Activated B cell treated with CpG ODN at 0.5 μM for 24 hours (primary cell): ENCODE results near the gene MAP3K2. TPM values are rescaled to one million over a fixed set of nuclear protein-coding genes. Genes with fewer than 3 reads are reported as not detected.
A peak's percentile ranks its signal among the peaks of the same experiment; 100 is the strongest.

Experiments
- ATAC-seq: fragments of 200-7000 bp; cut with Tn5 transposase; one replicate; pipeline ENCODE4 v1.10.0; 2021; ENCODE audit warnings: low read depth, mild to moderate bottlenecking, moderate library complexity
- CTCF ChIA-PET: fragments of 350-600 bp; sonication (Branson Sonifier 250); formaldehyde crosslinking; loops from one replicate; lab custom pipeline; 2021; ENCODE audit warnings: antibody characterized with exemption; lab: Charles Lee
- POLR2A ChIA-PET: fragments of 350-600 bp; sonication (Branson Sonifier 250); formaldehyde crosslinking; loops from one replicate; lab custom pipeline; 2021; ENCODE audit warnings: antibody characterized with exemption; lab: Charles Lee
- DNase-seq: peaks from one replicate; pipeline ENCODE4 v3.0.0; 2022
- H3K27ac Mint-ChIP-seq: one replicate; pipeline ENCODE4 v1.8.0; 2020; ENCODE audit warnings: mixed read lengths
- H3K27me3 Mint-ChIP-seq: one replicate; pipeline ENCODE4 v1.8.0; 2021; ENCODE audit warnings: mixed read lengths
- H3K36me3 Mint-ChIP-seq: one replicate; pipeline ENCODE4 v1.8.0; 2021; ENCODE audit warnings: low read depth, mixed read lengths
- H3K4me1 Mint-ChIP-seq: one replicate; pipeline ENCODE4 v1.8.0; 2021; ENCODE audit warnings: mixed read lengths
- H3K4me3 Mint-ChIP-seq: one replicate; pipeline ENCODE4 v1.8.0; 2020; ENCODE audit warnings: mild to moderate bottlenecking, mixed read lengths
- H3K9me3 Mint-ChIP-seq: one replicate; pipeline ENCODE4 v1.8.0; 2020; ENCODE audit warnings: mixed read lengths
- intact Hi-C: fragments of 100-400 bp; cut with micrococcal nuclease; formaldehyde crosslinking; loops from one replicate; pipeline ENCODE4 v1.15.1; 2024
- total RNA-seq: library from RNA; stranded (reverse); gene quantifications from 2 replicates; pipeline ENCODE4 v1.2.3, GENCODE V29; 2022
- TF ChIP-seq, protein P1 (sequence below): fragments of 200-600 bp; IDR thresholded peaks from one replicate; pipeline ENCODE4 v1.8.0; 2022; ENCODE audit warnings: antibody characterized with exemption, mild to moderate bottlenecking

The MAP3K2 gene
- total RNA-seq, 1 donor from 2014 or later, result 77.7 TPM

DNA sequence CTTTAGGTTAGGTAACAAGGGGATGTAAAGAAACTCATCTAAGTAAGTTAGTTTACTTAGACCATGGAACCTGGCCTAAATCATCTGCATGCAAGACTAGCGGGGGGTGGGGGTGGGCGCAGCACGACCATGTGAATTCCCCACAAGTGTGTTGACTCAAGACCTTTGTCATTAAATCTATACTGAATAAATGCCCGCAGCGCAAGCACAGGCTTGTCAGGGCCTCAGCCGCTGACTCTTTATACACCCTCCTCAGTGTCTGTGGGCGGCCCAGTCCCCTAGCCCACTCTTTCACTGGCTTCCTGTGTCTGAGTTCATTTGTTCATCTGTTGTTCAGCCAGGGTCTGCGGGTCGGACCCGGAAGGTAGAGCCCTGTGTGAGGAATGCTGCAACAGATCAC is 17.8 kb downstream of the MAP3K2 start:
- no peak for ATAC-seq
- intact Hi-C loops, result no loop called here
- POLR2A ChIA-PET, result no interaction called here
- H3K36me3 Mint-ChIP-seq, result peaks cover 32% of the 10 kb centered on the region
- H3K27me3 Mint-ChIP-seq, result no peaks in the 10 kb centered on the region
- no peak overlapping the region for H3K4me3 Mint-ChIP-seq
- H3K27ac Mint-ChIP-seq, result no peak overlapping the region
- TF ChIP-seq, protein P1, sequence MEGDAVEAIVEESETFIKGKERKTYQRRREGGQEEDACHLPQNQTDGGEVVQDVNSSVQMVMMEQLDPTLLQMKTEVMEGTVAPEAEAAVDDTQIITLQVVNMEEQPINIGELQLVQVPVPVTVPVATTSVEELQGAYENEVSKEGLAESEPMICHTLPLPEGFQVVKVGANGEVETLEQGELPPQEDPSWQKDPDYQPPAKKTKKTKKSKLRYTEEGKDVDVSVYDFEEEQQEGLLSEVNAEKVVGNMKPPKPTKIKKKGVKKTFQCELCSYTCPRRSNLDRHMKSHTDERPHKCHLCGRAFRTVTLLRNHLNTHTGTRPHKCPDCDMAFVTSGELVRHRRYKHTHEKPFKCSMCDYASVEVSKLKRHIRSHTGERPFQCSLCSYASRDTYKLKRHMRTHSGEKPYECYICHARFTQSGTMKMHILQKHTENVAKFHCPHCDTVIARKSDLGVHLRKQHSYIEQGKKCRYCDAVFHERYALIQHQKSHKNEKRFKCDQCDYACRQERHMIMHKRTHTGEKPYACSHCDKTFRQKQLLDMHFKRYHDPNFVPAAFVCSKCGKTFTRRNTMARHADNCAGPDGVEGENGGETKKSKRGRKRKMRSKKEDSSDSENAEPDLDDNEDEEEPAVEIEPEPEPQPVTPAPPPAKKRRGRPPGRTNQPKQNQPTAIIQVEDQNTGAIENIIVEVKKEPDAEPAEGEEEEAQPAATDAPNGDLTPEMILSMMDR, result no peak
- peaks cover 35% of the 10 kb centered on the region for H3K4me1 Mint-ChIP-seq
- CTCF ChIA-PET, result no interaction called here
- DNase-seq, result no peak
- H3K9me3 Mint-ChIP-seq, result peaks cover 18% of the 10 kb centered on the region

DNA sequence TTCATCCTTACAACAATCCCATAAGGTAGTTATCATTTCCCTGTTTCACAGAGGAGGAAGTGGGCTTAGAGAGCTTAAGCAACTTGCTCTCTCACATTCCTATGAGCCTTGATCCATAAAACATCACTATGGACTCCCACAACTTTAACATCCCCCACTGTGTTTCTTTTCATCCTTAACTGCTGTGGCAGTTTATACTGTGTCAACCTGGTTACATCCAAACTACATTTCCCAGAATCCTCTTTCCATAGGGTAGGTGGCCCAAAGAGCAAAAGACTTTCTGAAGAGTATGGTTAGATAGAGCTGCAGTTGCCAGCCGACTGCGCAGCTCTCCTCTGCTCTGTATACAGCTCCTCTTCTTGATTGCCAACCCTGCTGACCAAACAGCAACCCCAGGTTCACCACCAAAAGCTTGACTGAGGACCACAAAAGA is 22.5 kb downstream of the MAP3K2 start:
- TF ChIP-seq, protein P1, result no peak
- H3K27me3 Mint-ChIP-seq, result no peaks in the 10 kb centered on the region
- DNase-seq (no peak), ATAC-seq (peak; percentile 25)
- H3K9me3 Mint-ChIP-seq, result peaks cover 5% of the 10 kb centered on the region
- H3K36me3 Mint-ChIP-seq, result peaks cover 7% of the 10 kb centered on the region
- ChIA-PET POLR2A (interaction anchor here (0.6 kb wide), 1 partner anchor 64 kb away, joined by 3 read pairs; no protein-coding TSS in a partner anchor), CTCF (interaction anchor here (0.9 to 1.6 kb wide), 2 partner anchors 114 to 226 kb away, joined by 3 to 7 read pairs; no protein-coding TSS in a partner anchor)
- intact Hi-C loops, result no loop called here
- H3K4me1 Mint-ChIP-seq, result peaks cover 53% of the 10 kb centered on the region
- no peak overlapping the region for H3K4me3 Mint-ChIP-seq
- peak overlapping the region; percentile 8 for H3K27ac Mint-ChIP-seq

DNA sequence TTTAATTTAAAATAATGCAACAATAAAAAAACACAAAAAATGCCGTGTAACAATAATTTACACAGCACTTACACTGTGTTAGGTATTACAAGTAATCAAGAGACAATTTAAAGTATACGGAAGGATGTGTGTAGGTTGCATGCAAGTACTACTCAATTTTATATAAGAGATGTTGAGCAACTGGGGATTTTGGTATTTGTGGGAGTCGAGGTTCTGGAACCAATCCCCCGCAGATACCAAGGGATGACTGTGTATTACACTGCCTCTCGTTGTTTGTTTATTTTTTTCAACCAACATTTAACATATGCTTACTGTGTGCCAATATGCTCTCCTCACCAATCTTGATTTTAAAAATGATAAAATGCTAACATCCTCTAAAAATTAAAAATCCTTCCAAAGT is 24.8 kb downstream of the MAP3K2 start:
- TF ChIP-seq, protein P1, result no peak
- ChIA-PET POLR2A (interaction anchor here (0.5 kb wide), 1 partner anchor 112 kb away, joined by 3 read pairs; no protein-coding TSS in a partner anchor), CTCF (no interaction called here)
- DNase-seq, result no peak
- Mint-ChIP-seq H3K36me3 (no peaks in the 10 kb centered on the region), H3K4me3 (no peak overlapping the region), H3K27me3 (no peaks in the 10 kb centered on the region), H3K4me1 (peaks cover 67% of the 10 kb centered on the region), H3K9me3 (no peaks in the 10 kb centered on the region), H3K27ac (no peak overlapping the region)
- intact Hi-C loops, result no loop called here
- ATAC-seq, result no peak

DNA sequence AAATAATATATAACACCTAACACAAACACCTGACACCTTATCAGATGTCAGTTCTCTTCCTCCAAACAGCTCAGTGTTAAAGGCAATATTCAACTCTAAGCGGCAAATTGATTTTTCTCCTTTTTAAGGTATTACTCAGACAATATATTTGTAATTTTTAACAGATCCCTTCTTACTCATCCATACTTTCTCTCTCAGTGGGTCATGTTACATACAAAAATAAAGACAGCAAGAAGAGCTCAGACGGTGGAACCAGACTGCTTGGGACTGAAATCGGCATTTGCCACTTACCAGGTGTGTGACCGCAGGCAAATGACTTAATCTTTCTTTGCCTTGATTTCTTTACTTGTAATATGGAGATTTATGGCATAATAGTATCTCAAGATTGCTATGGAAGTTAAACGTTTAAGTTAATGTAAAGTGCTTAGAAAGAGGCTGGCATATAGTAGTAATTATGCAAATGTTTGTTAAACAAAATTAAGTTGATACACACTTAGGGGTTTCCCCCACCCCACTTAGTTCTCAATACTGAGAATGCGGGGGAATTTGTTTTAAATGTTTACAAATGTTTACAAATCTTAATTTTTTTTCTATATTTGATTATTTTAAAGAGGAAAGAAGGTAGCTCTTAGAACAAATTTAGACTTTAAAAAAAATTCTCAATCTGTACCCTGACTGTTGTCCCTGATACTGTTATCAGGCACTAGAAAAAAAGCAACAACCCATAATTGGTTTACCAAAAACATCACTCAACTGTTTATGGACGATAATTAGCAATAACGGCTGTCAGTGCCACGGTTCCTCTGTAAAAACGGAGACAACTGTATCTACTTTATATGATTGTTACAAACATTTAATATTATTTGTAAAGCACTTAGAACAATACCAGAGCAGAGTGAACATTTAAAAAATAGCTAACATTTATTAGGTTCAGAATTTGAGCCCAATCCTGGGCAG is 25.6 kb downstream of the MAP3K2 start:
- peaks cover 65% of the 10 kb centered on the region for H3K4me1 Mint-ChIP-seq
- ChIA-PET CTCF (no interaction called here), POLR2A (interaction anchor here (0.5 kb wide), 1 partner anchor 113 kb away, joined by 3 read pairs; no protein-coding TSS in a partner anchor)
- no peak for ATAC-seq
- no peak for DNase-seq
- no peaks in the 10 kb centered on the region for H3K36me3 Mint-ChIP-seq
- no peaks in the 10 kb centered on the region for H3K27me3 Mint-ChIP-seq
- H3K27ac Mint-ChIP-seq, result peak overlapping the region; percentile 54
- intact Hi-C loops, result no loop called here
- H3K9me3 Mint-ChIP-seq, result no peaks in the 10 kb centered on the region
- TF ChIP-seq, protein P1, result no peak
- H3K4me3 Mint-ChIP-seq, result no peak overlapping the region

DNA sequence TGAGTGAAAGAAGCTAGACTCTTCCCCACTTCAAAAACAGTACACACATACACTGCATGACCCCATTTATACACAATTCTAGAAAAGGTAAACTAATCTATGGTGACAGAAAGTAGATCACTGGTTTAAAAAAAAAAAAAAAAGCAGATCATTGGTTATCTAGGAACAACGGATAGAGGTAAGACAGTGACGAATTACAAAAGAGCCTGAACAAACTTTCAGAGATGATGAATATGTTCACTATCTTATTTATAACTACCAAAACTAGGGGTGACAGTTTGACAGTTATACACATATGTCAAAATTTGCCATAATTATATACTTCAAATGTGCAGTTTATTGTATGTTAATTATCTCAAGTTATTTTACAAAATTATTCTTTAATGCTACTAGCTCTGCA is 27.5 kb downstream of the MAP3K2 start:
- Mint-ChIP-seq H3K36me3 (peaks cover 2% of the 10 kb centered on the region), H3K27ac (no peak overlapping the region), H3K27me3 (no peaks in the 10 kb centered on the region), H3K4me1 (peaks cover 58% of the 10 kb centered on the region), H3K9me3 (no peaks in the 10 kb centered on the region), H3K4me3 (no peak overlapping the region)
- CTCF ChIA-PET, result interaction anchor here (0.8 kb wide), 1 partner anchor 115 kb away, joined by 3 read pairs; no protein-coding TSS in a partner anchor
- POLR2A ChIA-PET, result no interaction called here
- intact Hi-C loops, result no loop called here
- DNase-seq (no peak), ATAC-seq (no peak)
- TF ChIP-seq, protein P1, result no peak
